CD4-positive, alpha-beta T cell treated with Interleukin-21 for 1 hour (primary cell): ENCODE data around the gene MANEA.
"Not testable (repeated sequence)": the region's sequence is repeated elsewhere in the genome, so short reads cannot be mapped to it uniquely, and the experiment has no call there.

Experiments used
- DNase-seq: peaks from one replicate; pipeline ENCODE4 v3.0.0-alpha.2; 2020

MANEA gene, protein sequence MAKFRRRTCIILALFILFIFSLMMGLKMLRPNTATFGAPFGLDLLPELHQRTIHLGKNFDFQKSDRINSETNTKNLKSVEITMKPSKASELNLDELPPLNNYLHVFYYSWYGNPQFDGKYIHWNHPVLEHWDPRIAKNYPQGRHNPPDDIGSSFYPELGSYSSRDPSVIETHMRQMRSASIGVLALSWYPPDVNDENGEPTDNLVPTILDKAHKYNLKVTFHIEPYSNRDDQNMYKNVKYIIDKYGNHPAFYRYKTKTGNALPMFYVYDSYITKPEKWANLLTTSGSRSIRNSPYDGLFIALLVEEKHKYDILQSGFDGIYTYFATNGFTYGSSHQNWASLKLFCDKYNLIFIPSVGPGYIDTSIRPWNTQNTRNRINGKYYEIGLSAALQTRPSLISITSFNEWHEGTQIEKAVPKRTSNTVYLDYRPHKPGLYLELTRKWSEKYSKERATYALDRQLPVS

GRCh38 chr6:95577304-95578105 lies at the start of gene MANEA:
Gene MANEA (plus strand): TSS chr6:95577535. CDS start chr6:95586440, 8,905 bp downstream.
- DNase-seq, result peak; percentile 87

- DNase-seq, result no peak
Measured at GRCh38 chr6:95529762-95530161, 47.6 kb upstream of the MANEA start.

DNA sequence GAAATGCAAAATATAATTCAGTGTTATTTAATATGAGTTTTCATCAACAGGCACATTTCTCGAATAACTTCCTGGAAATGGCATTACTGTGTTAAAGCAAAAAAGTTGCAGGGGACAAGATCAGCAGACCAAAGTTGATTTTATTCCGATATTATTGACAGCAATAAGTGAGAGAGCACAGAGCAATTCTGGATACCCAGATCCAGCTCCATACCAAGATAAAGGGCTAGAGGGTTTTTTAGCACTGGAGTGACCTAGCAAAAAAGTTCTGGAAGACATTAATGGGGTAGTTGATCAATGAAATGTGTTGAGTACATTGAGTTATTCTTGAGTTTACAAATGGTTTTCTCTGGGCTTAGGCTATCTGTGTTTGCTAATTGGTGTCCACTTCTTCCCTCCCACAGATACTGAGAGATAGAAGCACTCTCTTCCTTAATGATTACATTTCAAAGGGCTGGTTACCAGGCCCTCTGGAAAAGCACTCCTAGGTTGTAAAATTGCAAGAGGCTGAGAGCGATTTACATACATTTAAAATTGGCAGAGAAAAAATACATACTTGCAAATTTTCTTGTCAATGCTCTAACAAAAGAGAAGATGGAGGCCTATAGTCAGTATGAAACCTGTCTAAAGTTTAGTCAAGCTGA lies 47.0 kb upstream of the MANEA start:
- DNase-seq, result no peak

GRCh38 chr6:95543798-95544197 lies 33.5 kb upstream of the MANEA start:
- no peak for DNase-seq

GRCh38 chr6:95544517-95545225 lies 32.7 kb upstream of the MANEA start:
- DNase-seq, result no peak

DNA sequence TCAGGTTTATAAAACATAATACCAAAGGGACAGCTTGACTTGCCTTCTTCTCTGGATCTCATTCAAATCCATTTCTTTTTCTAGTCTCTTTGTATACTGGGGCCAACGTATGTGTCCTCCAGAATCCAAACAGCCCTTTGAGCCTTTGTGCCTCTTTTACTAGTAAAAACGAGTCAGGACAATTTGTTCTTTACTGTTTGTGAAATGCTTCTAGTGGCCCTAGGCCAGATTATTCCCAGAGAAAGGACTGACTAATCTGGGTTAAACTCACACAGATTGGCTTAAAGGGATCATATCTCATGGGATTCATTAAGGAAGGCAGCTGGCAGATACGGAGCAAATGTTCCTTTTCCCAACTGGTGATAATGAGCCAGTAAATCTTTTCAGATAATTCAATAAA lies 32.1 kb upstream of the MANEA start:
- DNase-seq, result no peak

DNA sequence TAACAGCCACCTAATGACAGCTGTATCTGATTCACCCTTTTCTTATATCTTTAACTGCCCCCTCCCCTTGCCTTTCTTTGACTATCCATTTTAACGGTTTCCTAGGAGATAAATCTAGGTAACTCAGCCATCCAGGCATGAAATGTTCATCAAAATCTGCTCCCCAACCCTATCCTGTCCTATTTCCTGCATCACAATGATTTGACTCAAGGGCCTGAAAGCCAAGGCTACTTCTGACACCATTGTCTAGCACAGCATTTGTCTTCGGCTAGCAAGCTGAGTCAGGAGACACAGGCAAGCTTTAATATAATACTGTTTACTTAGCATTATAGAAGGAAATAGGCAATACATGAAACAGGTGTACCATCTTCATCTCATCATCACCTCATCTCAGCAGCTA lies 31.6 kb upstream of the MANEA start:
- DNase-seq, result no peak

- no peak for DNase-seq
Measured at GRCh38 chr6:95546148-95546547, 31.2 kb upstream of the MANEA start.

- DNase-seq, result no peak
Measured at GRCh38 chr6:95547043-95547442, 30.3 kb upstream of the MANEA start.

DNA sequence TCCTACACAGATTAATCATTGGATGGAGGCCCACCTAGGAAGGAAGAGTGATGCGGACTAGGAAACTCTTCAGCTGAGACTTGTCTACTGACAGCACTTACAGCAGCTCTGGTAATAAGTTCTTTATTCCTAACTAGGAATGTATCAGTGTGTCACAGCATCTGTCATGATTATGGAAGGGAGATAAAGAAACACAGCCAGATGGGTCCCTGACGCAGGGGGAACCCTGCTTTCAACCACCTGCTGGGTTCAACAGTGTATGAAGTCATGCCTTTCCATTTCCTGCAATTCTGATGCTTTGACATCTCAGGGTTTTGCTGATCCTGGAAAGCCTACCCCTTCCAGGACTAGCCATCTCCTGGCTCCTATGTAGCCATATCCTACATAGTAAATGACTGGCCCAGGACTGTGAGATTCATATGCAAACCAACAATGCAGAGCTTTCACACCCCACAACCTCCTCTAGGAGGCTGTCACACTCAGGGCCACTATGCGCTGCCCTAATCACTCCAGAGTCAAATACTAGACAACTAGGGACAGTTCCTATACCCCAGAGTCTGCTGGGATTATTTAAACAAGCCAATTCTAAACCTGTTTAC lies 29.0 kb upstream of the MANEA start:
- DNase-seq, result no peak

GRCh38 chr6:95551678-95552324 lies 25.5 kb upstream of the MANEA start:
- no peak for DNase-seq

- no peak for DNase-seq
Measured at GRCh38 chr6:95553880-95554279, 23.5 kb upstream of the MANEA start.

DNA sequence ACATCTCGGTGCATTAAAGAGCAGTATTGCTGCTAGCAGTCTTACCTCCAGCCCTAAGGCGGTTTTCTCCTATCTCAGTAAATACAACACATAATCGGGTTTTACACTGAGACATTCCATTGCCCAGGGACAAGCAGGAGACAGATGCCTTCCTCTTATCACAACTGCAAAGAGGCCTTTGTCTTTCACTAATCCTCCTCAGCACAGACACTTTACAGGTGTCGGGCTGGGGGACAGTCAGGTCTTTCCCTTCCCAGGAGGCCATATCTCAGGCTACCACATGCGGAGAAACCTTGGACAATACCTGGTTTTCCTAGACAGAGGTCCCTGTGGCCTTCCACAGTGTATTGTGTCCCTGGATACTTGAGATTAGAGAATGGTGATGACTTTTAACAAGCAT lies 16.4 kb upstream of the MANEA start:
- not testable (repeated sequence) for DNase-seq

GRCh38 chr6:95569560-95569959 lies 7.8 kb upstream of the MANEA start:
- DNase-seq, result no peak

GRCh38 chr6:95572098-95572497 lies 5.2 kb upstream of the MANEA start:
- no peak for DNase-seq

DNA sequence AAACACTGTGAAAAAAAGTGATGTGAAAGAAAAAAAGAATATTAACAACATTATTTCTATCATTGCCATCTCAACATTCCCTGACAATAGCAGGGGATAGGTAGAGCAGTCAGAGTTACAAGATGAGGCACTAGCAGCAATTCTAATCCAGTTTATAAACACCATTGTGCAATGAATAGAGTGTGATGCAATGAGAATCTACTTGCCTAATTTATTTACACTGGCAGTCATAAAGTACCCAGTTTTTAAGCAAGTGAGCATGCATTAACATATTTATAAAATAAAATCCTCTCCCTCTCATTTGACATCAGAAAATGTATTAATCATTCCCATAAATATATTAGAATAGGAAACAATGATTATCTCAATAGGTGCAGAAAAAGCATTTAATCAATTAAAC lies 2.5 kb upstream of the MANEA start:
- DNase-seq, result no peak

DNA sequence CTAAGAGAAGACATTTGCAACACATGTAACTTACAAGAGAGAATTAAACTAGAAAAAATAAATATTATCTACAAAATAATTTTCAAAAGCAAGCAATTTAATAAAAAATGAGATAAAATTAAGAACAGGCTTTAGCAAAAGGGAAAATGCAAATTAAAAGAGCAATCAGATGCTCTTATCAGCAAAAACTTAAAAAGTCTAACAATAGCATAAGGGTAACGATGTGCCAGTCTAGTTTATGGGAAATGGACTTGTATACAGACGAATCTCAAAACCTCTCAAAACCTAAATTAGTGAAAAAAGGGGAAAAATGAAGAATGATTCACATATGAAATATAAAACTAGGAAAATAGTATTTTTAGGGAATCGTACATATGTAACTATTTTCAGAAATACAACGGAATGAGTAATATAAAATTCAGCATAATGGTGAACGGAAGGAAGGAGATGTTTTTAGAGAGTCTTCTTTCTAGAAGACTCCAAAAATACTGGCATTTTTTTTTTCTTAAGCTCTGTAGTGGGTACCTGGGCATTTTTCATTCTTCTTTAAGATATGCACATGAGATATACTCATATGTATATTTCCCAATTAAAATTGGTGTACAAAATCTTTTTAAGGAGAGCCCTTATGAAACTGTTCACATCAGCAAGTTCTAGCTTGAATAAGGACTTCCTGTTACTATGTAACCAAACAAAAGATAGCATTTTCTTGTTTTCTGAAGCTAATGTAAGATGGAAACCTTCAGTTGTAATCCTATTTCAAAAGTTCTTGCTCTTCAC lies 927 bp upstream of the MANEA start:
- peak; percentile 36 for DNase-seq

- no peak for DNase-seq
Measured at GRCh38 chr6:95576998-95577303, 384 bp upstream of the MANEA start.

GRCh38 chr6:95578106-95578410 lies 723 bp downstream of the MANEA start:
- DNase-seq, result no peak

DNA sequence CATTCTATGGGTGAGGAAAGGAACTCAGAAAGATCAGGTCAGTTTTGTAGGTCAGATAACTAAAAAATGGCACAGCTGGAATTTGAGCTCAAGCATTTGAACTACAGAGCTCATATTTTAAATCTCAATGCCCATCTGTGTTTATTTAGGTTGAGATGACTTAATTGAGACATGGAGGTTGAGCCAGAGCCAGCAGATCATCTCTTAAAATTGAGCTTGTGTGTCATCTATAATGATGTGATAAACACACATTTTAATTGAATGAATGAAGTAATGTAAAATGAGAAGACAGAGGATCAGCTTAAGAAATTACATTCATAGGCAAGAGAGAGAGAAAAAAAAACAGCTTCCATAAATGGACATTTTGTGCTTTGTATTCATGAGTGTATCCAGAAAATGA lies 3.7 kb downstream of the MANEA start:
- DNase-seq, result no peak

DNA sequence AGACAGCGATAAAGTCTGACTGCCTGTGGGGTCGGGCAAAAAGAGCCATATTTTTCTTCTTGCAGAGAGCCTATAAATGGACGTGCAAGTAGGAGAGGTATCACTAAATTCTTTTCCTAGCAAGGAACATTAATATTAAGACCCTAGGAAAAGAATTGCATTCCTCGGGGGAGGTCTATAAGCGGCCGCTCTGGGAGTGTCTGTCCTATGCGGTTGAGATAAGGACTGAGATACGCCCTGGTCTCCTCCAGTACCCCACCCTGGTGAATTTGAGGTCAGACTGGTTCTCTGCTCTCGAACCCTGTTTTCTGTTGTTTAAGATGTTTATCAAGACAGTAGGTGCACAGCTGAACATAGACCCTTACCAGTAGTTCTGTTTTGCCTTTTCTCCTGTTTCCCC lies 6.9 kb downstream of the MANEA start:
- DNase-seq, result peak; percentile 9

- no peak for DNase-seq
Measured at GRCh38 chr6:95587989-95588388, 10.7 kb downstream of the MANEA start.
